Adipocyte (in vitro differentiated cells): Measurements from ENCODE around the gene NCMAP.

Experiments
- DNase-seq: peaks from one replicate; pipeline ENCODE4 v3.0.0-alpha.2; 2015; ENCODE audit warnings: low read depth
- H3K27me3 ChIP-seq: replicated peaks from 2 replicates; pipeline ENCODE4 v1.7.0; 2013; ENCODE audit warnings: mild to moderate bottlenecking, low read length, moderate library complexity; ENCODE audit not compliant: control insufficient read depth, insufficient read depth
- H3K36me3 ChIP-seq: 2 replicates; pipeline ENCODE4 v1.7.0; 2013; ENCODE audit warnings: low read length, mild to moderate bottlenecking, moderate library complexity; ENCODE audit not compliant: control insufficient read depth, insufficient read depth, severe bottlenecking
- H3K4me1 ChIP-seq: 2 replicates; pipeline ENCODE4 v1.7.0; 2013; ENCODE audit warnings: mild to moderate bottlenecking, low read length, moderate library complexity; ENCODE audit not compliant: control insufficient read depth, insufficient read depth
- H3K4me3 ChIP-seq: 2 replicates; pipeline ENCODE4 v1.7.0; 2013; ENCODE audit warnings: mild to moderate bottlenecking, low read length, moderate library complexity
- H3K9ac ChIP-seq: 2 replicates; pipeline ENCODE4 v1.7.0; 2013; ENCODE audit warnings: mild to moderate bottlenecking, low read length, moderate library complexity
- H3K9me3 ChIP-seq: 2 replicates; pipeline ENCODE4 v1.7.0; 2013; ENCODE audit warnings: mild to moderate bottlenecking, low read length, moderate library complexity; ENCODE audit not compliant: control insufficient read depth

Gene NCMAP

GRCh38 chr1:24639094-24639493 is 83.2 kb downstream of the NCMAP start:
- Histone ChIP-seq H3K4me1 (peaks cover 14% of the 10 kb centered on the region), H3K27me3 (peaks cover 4% of the 10 kb centered on the region), H3K36me3 (no peaks in the 10 kb centered on the region), H3K9ac (no peak overlapping the region), H3K4me3 (no peak overlapping the region), H3K9me3 (no peaks in the 10 kb centered on the region)
- DNase-seq = no peak

GRCh38 chr1:24639881-24640280 is 84.0 kb downstream of the NCMAP start:
- H3K4me1 ChIP-seq = peaks cover 22% of the 10 kb centered on the region
- peaks cover 4% of the 10 kb centered on the region for H3K27me3 ChIP-seq
- no peaks in the 10 kb centered on the region for H3K9me3 ChIP-seq
- H3K9ac ChIP-seq = no peak overlapping the region
- no peaks in the 10 kb centered on the region for H3K36me3 ChIP-seq
- no peak overlapping the region for H3K4me3 ChIP-seq
- no peak for DNase-seq

- Histone ChIP-seq H3K9me3 (no peaks in the 10 kb centered on the region), H3K27me3 (peaks cover 4% of the 10 kb centered on the region), H3K9ac (no peak overlapping the region), H3K4me3 (no peak overlapping the region), H3K4me1 (peaks cover 26% of the 10 kb centered on the region), H3K36me3 (no peaks in the 10 kb centered on the region)
- no peak for DNase-seq
These were observed 84.4 kb downstream of the NCMAP start for GRCh38 chr1:24640288-24640687.

- H3K36me3 ChIP-seq = peaks cover 9% of the 10 kb centered on the region
- H3K9ac ChIP-seq = peak overlapping the region; percentile 98
- peak; percentile 57 for DNase-seq
- no peaks in the 10 kb centered on the region for H3K9me3 ChIP-seq
- H3K4me1 ChIP-seq = peaks cover 32% of the 10 kb centered on the region
- H3K4me3 ChIP-seq = peak overlapping the region; percentile 87
- no peaks in the 10 kb centered on the region for H3K27me3 ChIP-seq
These were observed 85.8 kb downstream of the NCMAP start for GRCh38 chr1:24641646-24642151.

- H3K9ac ChIP-seq = peak within 1 kb of the TSS; percentile 98
- peak; percentile 100 for DNase-seq
- peaks cover 19% of the 10 kb centered on the region for H3K36me3 ChIP-seq
- H3K27me3 ChIP-seq = no peaks in the 10 kb centered on the region
- H3K4me1 ChIP-seq = peaks cover 32% of the 10 kb centered on the region
- H3K9me3 ChIP-seq = no peaks in the 10 kb centered on the region
- peak within 1 kb of the TSS; percentile 87 for H3K4me3 ChIP-seq
These were observed 86.8 kb downstream of the NCMAP start, which contains the start of gene SRRM1 for GRCh38 chr1:24642481-24643362. Gene SRRM1, plus strand, starts transcription at chr1:24643302. Its CDS starts 25 bp downstream, at chr1:24643327.

GRCh38 chr1:24643363-24644099 is 87.6 kb downstream of the NCMAP start:
- Histone ChIP-seq H3K9me3 (no peaks in the 10 kb centered on the region), H3K4me1 (peaks cover 32% of the 10 kb centered on the region), H3K4me3 (peak overlapping the region; percentile 86), H3K27me3 (no peaks in the 10 kb centered on the region), H3K36me3 (peaks cover 27% of the 10 kb centered on the region), H3K9ac (peak overlapping the region; percentile 97)
- peak; percentile 56 for DNase-seq

GRCh38 chr1:24644100-24644384 is 88.2 kb downstream of the NCMAP start:
- DNase-seq = peak; percentile 31
- Histone ChIP-seq H3K4me1 (peaks cover 32% of the 10 kb centered on the region), H3K4me3 (peak overlapping the region; percentile 86)

GRCh38 chr1:24648919-24649318 is 93.0 kb downstream of the NCMAP start:
- H3K4me1 ChIP-seq = peaks cover 19% of the 10 kb centered on the region
- H3K9ac ChIP-seq = no peak overlapping the region
- H3K4me3 ChIP-seq = no peak overlapping the region
- H3K36me3 ChIP-seq = peaks cover 81% of the 10 kb centered on the region
- no peak for DNase-seq
- no peaks in the 10 kb centered on the region for H3K27me3 ChIP-seq
- no peaks in the 10 kb centered on the region for H3K9me3 ChIP-seq

More at GRCh38 chr1:24644100-24644384, 88.2 kb downstream of the NCMAP start:
- Histone ChIP-seq H3K9me3 (no peaks in the 10 kb centered on the region), H3K36me3 (peaks cover 32% of the 10 kb centered on the region), H3K27me3 (no peaks in the 10 kb centered on the region), H3K9ac (peak overlapping the region; percentile 97)

- Histone ChIP-seq H3K4me3 (no peak overlapping the region), H3K9me3 (no peaks in the 10 kb centered on the region), H3K36me3 (peaks cover 100% of the 10 kb centered on the region), H3K4me1 (peaks cover 11% of the 10 kb centered on the region), H3K27me3 (no peaks in the 10 kb centered on the region), H3K9ac (no peak overlapping the region)
- no peak for DNase-seq
These were observed 96.5 kb downstream of the NCMAP start for GRCh38 chr1:24652382-24652781.

- H3K4me1 ChIP-seq = peaks cover 17% of the 10 kb centered on the region
- H3K36me3 ChIP-seq = peaks cover 99% of the 10 kb centered on the region
- no peak for DNase-seq
- H3K9me3 ChIP-seq = no peaks in the 10 kb centered on the region
- no peak overlapping the region for H3K9ac ChIP-seq
- no peaks in the 10 kb centered on the region for H3K27me3 ChIP-seq
- no peak overlapping the region for H3K4me3 ChIP-seq
These were observed 98.1 kb downstream of the NCMAP start for GRCh38 chr1:24654010-24654409.

- no peak overlapping the region for H3K4me3 ChIP-seq
- no peak for DNase-seq
- peaks cover 25% of the 10 kb centered on the region for H3K4me1 ChIP-seq
- no peak overlapping the region for H3K9ac ChIP-seq
- no peaks in the 10 kb centered on the region for H3K27me3 ChIP-seq
- peaks cover 91% of the 10 kb centered on the region for H3K36me3 ChIP-seq
- H3K9me3 ChIP-seq = no peaks in the 10 kb centered on the region
These were observed 100.2 kb downstream of the NCMAP start for GRCh38 chr1:24656046-24656445.
